Measurements from ENCODE around the gene DMKN. TPM values are rescaled to one million over a fixed set of nuclear protein-coding genes. Genes with fewer than 3 reads are reported as not detected.

DMKN gene
- total and polyA plus RNA-seq, 2 donors (not counting 3 experiments of a cell fraction or from before 2014, with no cell fraction given): not detected

DNA sequence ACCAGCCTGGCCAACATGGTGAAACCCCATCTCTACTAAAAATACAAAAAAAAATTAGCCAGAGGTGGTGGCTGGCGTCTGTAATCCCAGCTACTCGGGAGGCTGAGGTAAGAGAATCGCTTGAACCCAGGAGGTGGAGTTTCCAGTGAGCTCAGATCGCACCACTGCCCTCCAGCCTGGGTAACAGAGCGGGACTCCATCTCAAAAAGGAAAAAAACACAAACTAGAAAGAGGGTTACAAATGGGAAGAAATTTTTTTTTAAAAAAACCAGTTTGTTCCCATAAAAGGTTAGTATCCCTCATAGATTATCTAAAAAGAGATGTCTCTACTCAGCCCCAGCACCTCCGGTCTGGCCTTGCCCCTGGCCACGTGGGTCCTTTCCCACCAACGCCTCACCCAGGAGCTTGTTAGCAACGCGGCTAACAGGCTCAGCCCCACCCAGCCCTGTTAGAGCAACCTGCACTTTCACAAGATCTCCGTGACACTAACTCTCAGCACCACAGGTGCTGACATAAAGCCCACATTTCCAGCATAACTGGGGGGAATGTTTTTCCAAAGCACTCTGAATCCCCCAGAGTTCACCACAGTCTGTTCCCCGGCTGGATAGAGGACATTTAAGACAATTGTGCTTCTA is 4.3 kb downstream of the DMKN start:
- POLR2A ChIA-PET: no interaction called here
- intact Hi-C loops (cut with micrococcal nuclease): no loop called here
- BruUV-seq (replicated peaks): no TSS peak

DNA sequence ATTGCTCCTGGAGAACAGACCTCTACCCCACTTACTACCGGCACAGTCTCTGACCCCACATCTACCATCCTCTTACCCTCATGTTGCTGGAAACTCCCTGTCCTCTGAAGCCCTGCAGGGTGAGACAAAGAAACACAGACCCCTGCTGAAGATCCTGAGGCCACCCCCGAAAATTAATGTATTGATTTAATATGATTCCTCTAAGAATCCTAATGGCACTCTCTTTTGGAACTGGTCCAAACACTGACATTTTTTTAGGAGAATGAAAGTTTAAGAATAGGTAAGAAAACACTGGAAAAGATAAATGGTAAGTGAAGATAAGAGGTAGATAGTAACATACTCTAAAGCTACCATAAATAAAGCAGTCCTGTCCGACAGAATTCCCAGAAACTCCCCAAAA is 5.3 kb downstream of the DMKN start:
- CTCF ChIA-PET: interaction anchor here (4.0 kb wide), 1 partner anchor 13 kb away, joined by 28 read pairs; no protein-coding TSS in a partner anchor
- Histone ChIP-seq H3K36me3 (ENCODE audit: control insufficient read depth in 2 of 2, extremely low read depth in 1 of 2, insufficient read depth in 2 of 2, low read length in 2 of 2) (no peaks in the 10 kb centered on the region), H3K4me1 (ENCODE audit: control insufficient read depth, extremely low read depth, insufficient read depth, low read length) (no peaks in the 10 kb centered on the region), H3K9ac (replicated peaks; ENCODE audit: extremely low read depth, insufficient read depth, low read length) (no peak overlapping the region), H3K27me3 (ENCODE audit: control insufficient read depth in 2 of 2, insufficient read depth in 2 of 2, low read length in 2 of 2) (peaks cover 29 to 31% of the 10 kb centered on the region in 2 experiments), H4K20me1 (replicated peaks; ENCODE audit: control insufficient read depth, extremely low read depth, insufficient read depth, low read length) (no peaks in the 10 kb centered on the region), H3K27ac (ENCODE audit: insufficient read depth, low read depth, low read length) (no peak overlapping the region), H2AFZ (ENCODE audit: low read depth, low read length) (no peak overlapping the region), H3K79me2 (ENCODE audit: control insufficient read depth, insufficient read depth, low read length) (no peaks in the 10 kb centered on the region), H3K9me3 (replicated peaks; ENCODE audit: control insufficient read depth, insufficient read depth, low read length) (no peaks in the 10 kb centered on the region), H3K4me2 (ENCODE audit: insufficient read depth, low read length) (no peak overlapping the region), H3K4me3 (replicated peaks in 1 of 3; ENCODE audit: insufficient read depth in 1 of 3, low read depth in 1 of 3, low read length in 3 of 3) (no peak overlapping the region), H3K9me1 (replicated peaks; ENCODE audit: control insufficient read depth, extremely low read depth, insufficient read depth, low read length) (no peaks in the 10 kb centered on the region)
- no TSS peak for BruUV-seq (replicated peaks)
- TF ChIP-seq POLR2AphosphoS5 (IDR thresholded peaks at IDR 0.05; ENCODE audit: insufficient read depth, low read depth, low read length): no peak
- TF ChIP-seq JUN (IDR thresholded peaks at IDR 0.05; ENCODE audit: borderline replicate concordance, insufficient read depth, insufficient read length, low read depth): no peak
- TF ChIP-seq, protein P1, sequence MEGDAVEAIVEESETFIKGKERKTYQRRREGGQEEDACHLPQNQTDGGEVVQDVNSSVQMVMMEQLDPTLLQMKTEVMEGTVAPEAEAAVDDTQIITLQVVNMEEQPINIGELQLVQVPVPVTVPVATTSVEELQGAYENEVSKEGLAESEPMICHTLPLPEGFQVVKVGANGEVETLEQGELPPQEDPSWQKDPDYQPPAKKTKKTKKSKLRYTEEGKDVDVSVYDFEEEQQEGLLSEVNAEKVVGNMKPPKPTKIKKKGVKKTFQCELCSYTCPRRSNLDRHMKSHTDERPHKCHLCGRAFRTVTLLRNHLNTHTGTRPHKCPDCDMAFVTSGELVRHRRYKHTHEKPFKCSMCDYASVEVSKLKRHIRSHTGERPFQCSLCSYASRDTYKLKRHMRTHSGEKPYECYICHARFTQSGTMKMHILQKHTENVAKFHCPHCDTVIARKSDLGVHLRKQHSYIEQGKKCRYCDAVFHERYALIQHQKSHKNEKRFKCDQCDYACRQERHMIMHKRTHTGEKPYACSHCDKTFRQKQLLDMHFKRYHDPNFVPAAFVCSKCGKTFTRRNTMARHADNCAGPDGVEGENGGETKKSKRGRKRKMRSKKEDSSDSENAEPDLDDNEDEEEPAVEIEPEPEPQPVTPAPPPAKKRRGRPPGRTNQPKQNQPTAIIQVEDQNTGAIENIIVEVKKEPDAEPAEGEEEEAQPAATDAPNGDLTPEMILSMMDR (IDR thresholded peaks at IDR 0.05; ENCODE audit: extremely low read depth in 1 of 2, insufficient read depth in 1 of 2, low read depth in 1 of 2, low read length in 2 of 2): no peak
- TF ChIP-seq MYC (IDR thresholded peaks at IDR 0.05; ENCODE audit: low read depth, low read length): no peak
- dilution Hi-C loops (cut with MboI; ENCODE audit: extremely low pct_ligation_motif_present, low sequenced_read_pairs) (no loop called here), intact Hi-C loops (cut with micrococcal nuclease) (no loop called here)
- POLR2A ChIA-PET: no interaction called here
- FAIRE-seq (no peak), DNase-seq (ENCODE audit: low read depth, low spot score) (no peak)

More for the DNA sequence above, 4.3 kb downstream of the DMKN start:
- Histone ChIP-seq H3K9me3 (replicated peaks; ENCODE audit: control insufficient read depth, insufficient read depth, low read length) (no peaks in the 10 kb centered on the region), H3K79me2 (ENCODE audit: control insufficient read depth, insufficient read depth, low read length) (no peaks in the 10 kb centered on the region), H3K27ac (ENCODE audit: insufficient read depth, low read depth, low read length) (no peak overlapping the region), H4K20me1 (replicated peaks; ENCODE audit: control insufficient read depth, extremely low read depth, insufficient read depth, low read length) (no peaks in the 10 kb centered on the region), H3K27me3 (ENCODE audit: control insufficient read depth in 2 of 2, insufficient read depth in 2 of 2, low read length in 2 of 2) (peaks cover 29 to 35% of the 10 kb centered on the region in 2 experiments), H3K9ac (replicated peaks; ENCODE audit: extremely low read depth, insufficient read depth, low read length) (no peak overlapping the region), H3K36me3 (ENCODE audit: control insufficient read depth in 2 of 2, extremely low read depth in 1 of 2, insufficient read depth in 2 of 2, low read length in 2 of 2) (no peaks in the 10 kb centered on the region), H3K9me1 (replicated peaks; ENCODE audit: control insufficient read depth, extremely low read depth, insufficient read depth, low read length) (no peaks in the 10 kb centered on the region), H3K4me1 (ENCODE audit: control insufficient read depth, extremely low read depth, insufficient read depth, low read length) (no peaks in the 10 kb centered on the region), H3K4me2 (ENCODE audit: insufficient read depth, low read length) (no peak overlapping the region), H2AFZ (ENCODE audit: low read depth, low read length) (no peak overlapping the region), H3K4me3 (replicated peaks in 1 of 3; ENCODE audit: insufficient read depth in 1 of 3, low read depth in 1 of 3, low read length in 3 of 3) (no peak overlapping the region)
- CTCF ChIA-PET: interaction anchor here (0.9 to 4.0 kb wide), 10 partner anchors 8 to 311 kb away, joined by 3 to 28 read pairs (median 5); no protein-coding TSS in a partner anchor
- TF ChIP-seq EZH2 (IDR thresholded peaks at IDR 0.05; ENCODE audit: borderline replicate concordance, low read depth, low read length, severe bottlenecking): no peak
- FAIRE-seq: no peak
- dilution Hi-C loops (cut with MboI; ENCODE audit: extremely low pct_ligation_motif_present, low sequenced_read_pairs): no loop called here
- no peak for DNase-seq (ENCODE audit: low read depth, low spot score)

Measured in endothelial cell of umbilical vein (primary cell).